Muscle layer of colon (tissue), 2 donors: ENCODE data around the gene RABL2A.
"Not testable (repeated sequence)": the region's sequence is repeated elsewhere in the genome, so short reads cannot be mapped to it uniquely, and the experiment has no call there.

Experiments used
- H3K27ac ChIP-seq: one replicate; pipeline ENCODE4 v1.7.0; 2013; ENCODE audit warnings: low read depth, mild to moderate bottlenecking, low read length, moderate library complexity
- H3K27me3 ChIP-seq, 2 donors: one replicate each; pipeline ENCODE4 v1.7.0; 2013; ENCODE audit warnings: low read length in 2 of 2, mild to moderate bottlenecking in 2 of 2; ENCODE audit not compliant: insufficient read depth in 2 of 2, control insufficient read depth in 1 of 2
- H3K36me3 ChIP-seq: one replicate; pipeline ENCODE4 v1.7.0; 2013; ENCODE audit warnings: mild to moderate bottlenecking, low read length; ENCODE audit not compliant: insufficient read depth
- H3K4me1 ChIP-seq: one replicate; pipeline ENCODE4 v1.7.0; 2013; ENCODE audit warnings: mild to moderate bottlenecking, low read length; ENCODE audit not compliant: insufficient read depth
- H3K4me3 ChIP-seq, 2 donors: one replicate each; pipeline ENCODE4 v1.7.0; 2013; ENCODE audit warnings: low read length in 2 of 2, low read depth in 1 of 2, mild to moderate bottlenecking in 1 of 2, moderate library complexity in 1 of 2
- H3K9ac ChIP-seq: one replicate; pipeline ENCODE4 v1.7.0; 2013; ENCODE audit warnings: low read length
- H3K9me3 ChIP-seq: one replicate; pipeline ENCODE4 v1.7.0; 2013; ENCODE audit warnings: mild to moderate bottlenecking, low read length
- donor health status: abdominal sarcoma.
- donor health status: Adenocarcinoma of cecum.

Gene RABL2A

GRCh38 chr2:113664761-113665533 is 37.9 kb downstream of the RABL2A start:
- H3K27ac ChIP-seq, H3K9me3 ChIP-seq, H3K4me1 ChIP-seq, H3K27me3 ChIP-seq, H3K4me3 ChIP-seq, H3K9ac ChIP-seq, H3K36me3 ChIP-seq: not testable (repeated sequence)

DNA sequence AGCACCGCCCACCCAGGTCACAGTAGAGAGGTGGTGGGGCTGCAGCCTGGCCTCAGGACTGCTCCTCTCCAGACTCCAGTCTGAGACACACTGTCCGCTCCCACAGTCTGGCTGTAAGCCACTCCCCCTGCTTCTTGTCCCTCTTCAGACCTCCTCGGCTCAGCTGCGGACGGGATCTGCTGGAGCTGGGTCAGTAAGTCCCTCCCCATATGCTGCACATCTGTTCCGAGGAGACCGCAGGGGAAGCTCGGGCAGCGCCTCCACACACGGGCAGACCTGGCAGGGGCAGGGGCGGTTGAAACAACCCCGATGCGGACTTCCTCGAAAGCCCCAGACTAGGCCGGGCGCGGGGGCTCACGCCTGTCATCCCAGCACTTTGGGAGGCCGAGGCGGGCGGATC is 41.9 kb downstream of the RABL2A start:
- not testable (repeated sequence) for H3K4me3 ChIP-seq, H3K27me3 ChIP-seq, H3K27ac ChIP-seq, H3K9me3 ChIP-seq, H3K9ac ChIP-seq, H3K36me3 ChIP-seq, H3K4me1 ChIP-seq

GRCh38 chr2:113672326-113672932 is 45.4 kb downstream of the RABL2A start:
- Histone ChIP-seq H3K9ac (no peak overlapping the region), H3K27ac (no peak overlapping the region), H3K27me3 (no peaks in the 10 kb centered on the region), H3K4me1 (no peaks in the 10 kb centered on the region), H3K4me3 (no peak overlapping the region), H3K9me3 (no peaks in the 10 kb centered on the region), H3K36me3 (no peaks in the 10 kb centered on the region)

GRCh38 chr2:113675875-113676274 is 48.8 kb downstream of the RABL2A start:
- Histone ChIP-seq H3K27me3 (no peaks in the 10 kb centered on the region), H3K9me3 (no peaks in the 10 kb centered on the region), H3K9ac (no peak overlapping the region), H3K4me3 (no peak overlapping the region), H3K4me1 (no peaks in the 10 kb centered on the region), H3K36me3 (no peaks in the 10 kb centered on the region), H3K27ac (no peak overlapping the region)

- H3K27ac ChIP-seq: no peak overlapping the region
Observed at GRCh38 chr2:113676623-113677266, 49.7 kb downstream of the RABL2A start.

GRCh38 chr2:113677330-113677729 is 50.3 kb downstream of the RABL2A start:
- H3K27me3 ChIP-seq: no peaks in the 10 kb centered on the region
- H3K4me3 ChIP-seq: no peak overlapping the region
- H3K27ac ChIP-seq: no peak overlapping the region
- no peak overlapping the region for H3K9ac ChIP-seq
- no peaks in the 10 kb centered on the region for H3K9me3 ChIP-seq
- no peaks in the 10 kb centered on the region for H3K36me3 ChIP-seq
- no peaks in the 10 kb centered on the region for H3K4me1 ChIP-seq

More at GRCh38 chr2:113676623-113677266, 49.7 kb downstream of the RABL2A start:
- Histone ChIP-seq H3K9ac (no peak overlapping the region), H3K36me3 (no peaks in the 10 kb centered on the region), H3K4me3 (no peak overlapping the region), H3K4me1 (no peaks in the 10 kb centered on the region), H3K9me3 (no peaks in the 10 kb centered on the region), H3K27me3 (no peaks in the 10 kb centered on the region)

DNA sequence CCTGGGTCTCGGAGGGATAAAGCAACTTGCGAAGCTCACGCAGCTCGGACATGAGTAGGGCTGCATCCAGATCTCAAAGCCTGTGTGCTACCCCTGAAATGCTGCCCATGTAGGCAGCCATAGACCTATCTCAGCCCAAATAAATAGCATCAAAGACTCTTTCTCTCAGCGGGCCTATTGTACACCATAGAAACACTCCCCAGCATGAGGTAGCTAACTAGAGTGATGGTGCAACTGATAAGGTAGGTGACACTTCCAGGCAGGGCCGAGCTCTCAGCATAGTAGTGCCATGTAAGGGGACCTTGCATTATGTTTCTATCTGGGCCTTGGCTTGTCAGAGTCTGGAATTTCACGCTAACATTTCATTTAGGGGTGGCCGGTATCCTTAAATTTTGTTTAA is 52.4 kb downstream of the RABL2A start:
- Histone ChIP-seq H3K4me1 (no peaks in the 10 kb centered on the region), H3K27ac (no peak overlapping the region), H3K9me3 (no peaks in the 10 kb centered on the region), H3K36me3 (no peaks in the 10 kb centered on the region), H3K4me3 (no peak overlapping the region), H3K27me3 (no peaks in the 10 kb centered on the region), H3K9ac (no peak overlapping the region)

DNA sequence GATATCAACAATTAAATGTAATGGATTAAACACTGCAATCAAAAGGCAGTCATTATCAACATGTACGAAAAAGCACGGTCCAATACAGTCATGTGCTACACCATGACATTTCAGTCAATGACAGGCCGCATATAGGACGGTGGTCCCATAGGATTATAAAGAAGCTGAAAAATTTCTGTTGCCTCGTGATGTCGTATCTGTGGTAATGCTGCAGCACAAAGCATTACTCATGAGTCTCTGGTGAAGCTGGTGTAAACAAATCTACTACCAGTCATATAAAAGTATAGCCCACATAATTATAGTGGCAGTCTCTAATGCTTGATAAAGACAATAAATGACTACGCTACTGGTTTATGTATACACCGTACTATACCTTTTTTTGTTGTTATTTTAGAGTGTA is 58.4 kb downstream of the RABL2A start:
- Histone ChIP-seq H3K4me3 (no peak overlapping the region), H3K9me3 (no peaks in the 10 kb centered on the region), H3K27ac (no peak overlapping the region), H3K4me1 (no peaks in the 10 kb centered on the region), H3K9ac (no peak overlapping the region), H3K36me3 (no peaks in the 10 kb centered on the region), H3K27me3 (no peaks in the 10 kb centered on the region)

GRCh38 chr2:113686537-113686936 is 59.5 kb downstream of the RABL2A start:
- Histone ChIP-seq H3K9ac (no peak overlapping the region), H3K27me3 (no peaks in the 10 kb centered on the region), H3K27ac (no peak overlapping the region), H3K4me1 (no peaks in the 10 kb centered on the region), H3K9me3 (no peaks in the 10 kb centered on the region), H3K36me3 (no peaks in the 10 kb centered on the region), H3K4me3 (no peak overlapping the region)

DNA sequence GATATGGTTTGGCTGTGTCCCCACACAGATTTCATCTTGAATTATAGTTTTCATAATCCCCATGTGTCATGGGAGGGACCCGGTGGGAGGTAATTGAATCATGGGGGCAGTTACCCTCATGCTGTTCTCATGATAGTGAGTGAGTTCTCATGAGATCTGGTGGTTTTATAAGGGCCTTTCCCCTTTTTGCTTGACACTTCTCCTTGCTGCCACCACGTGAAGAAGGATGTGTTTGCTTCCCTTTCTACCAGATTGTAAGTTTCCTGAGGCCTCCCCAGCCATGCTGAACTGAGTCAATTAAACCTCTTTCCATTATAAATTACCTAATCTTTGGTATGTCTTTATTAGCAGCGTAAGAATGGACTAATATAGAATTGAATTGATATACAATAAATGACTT is 63.8 kb downstream of the RABL2A start:
- H3K9me3 ChIP-seq, H3K4me1 ChIP-seq, H3K4me3 ChIP-seq, H3K36me3 ChIP-seq, H3K9ac ChIP-seq, H3K27me3 ChIP-seq, H3K27ac ChIP-seq: not testable (repeated sequence)
